GM21360 (cell line): ENCODE measurements around the gene FHL2.
A peak's percentile ranks its signal among the peaks of the same experiment; 100 is the strongest.

Experiments
- ATAC-seq: cut with Tn5 transposase; IDR thresholded peaks from one replicate; pipeline ENCODE4 v1.9.1; 2021; ENCODE audit warnings: mild to moderate bottlenecking, moderate library complexity; ENCODE audit not compliant: unreplicated experiment

Gene FHL2

DNA sequence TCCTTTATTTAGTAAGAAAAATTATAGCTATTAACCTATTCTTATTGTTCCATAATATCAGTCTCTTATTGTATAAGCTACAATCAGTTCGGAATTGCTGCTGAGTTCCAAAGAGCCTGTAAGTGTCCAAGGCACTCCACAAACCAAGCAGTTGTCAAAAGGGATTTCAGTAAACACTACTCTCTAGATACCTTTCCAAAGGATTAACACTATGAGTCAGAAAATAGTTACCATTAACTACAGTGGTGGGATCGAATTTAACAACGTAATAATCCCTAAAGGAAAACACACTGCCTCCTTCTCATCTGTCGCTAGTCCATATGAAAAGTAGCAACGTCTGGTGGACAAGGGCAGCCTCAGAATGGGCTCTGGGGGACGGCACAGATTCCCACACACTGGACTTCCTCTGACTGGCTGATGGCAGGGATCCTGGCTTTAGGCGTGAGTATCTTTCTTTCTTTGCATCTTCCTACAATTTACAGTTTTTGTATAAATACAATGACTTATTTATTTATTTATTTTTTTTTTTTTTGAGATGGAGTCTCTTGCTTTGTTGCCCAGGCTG lies 78.1 kb downstream of the FHL2 start:
- no peak for ATAC-seq

DNA sequence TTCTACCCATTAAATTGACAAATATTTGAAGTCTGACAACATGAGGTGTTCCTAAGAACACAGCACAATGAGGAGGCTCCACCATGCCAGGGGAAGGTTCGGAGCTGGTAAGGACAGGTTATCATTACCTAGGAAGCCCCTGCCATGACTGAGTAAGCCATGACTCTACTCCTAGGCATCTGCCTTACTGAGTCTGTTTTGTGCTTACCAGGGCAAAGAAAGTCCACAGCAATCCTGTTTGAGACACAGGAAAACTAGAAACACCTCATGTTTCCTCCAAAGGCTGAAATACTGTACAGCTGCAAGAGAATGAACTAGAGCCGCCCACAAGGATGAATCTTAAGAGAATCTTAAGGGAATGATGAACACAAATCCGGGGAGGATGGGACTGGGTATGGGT lies 80.9 kb downstream of the FHL2 start:
- ATAC-seq = no peak

DNA sequence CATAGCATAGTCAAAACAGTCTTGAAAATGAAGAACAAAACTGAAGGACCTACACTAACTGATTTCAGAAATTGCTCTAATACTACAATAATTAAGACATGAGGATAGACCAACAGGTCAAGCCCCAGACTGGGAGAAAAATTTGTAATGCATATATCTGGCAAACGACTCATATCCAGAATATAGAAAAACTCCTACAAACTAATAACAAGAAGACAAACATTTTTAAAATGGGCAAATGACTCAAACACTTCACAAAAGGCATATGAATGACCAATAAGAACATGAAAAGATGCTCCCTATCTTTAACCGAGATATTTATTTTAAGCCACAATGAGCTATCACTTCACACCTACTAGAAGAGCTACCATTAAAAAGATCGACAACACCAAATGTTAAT lies 83.5 kb downstream of the FHL2 start:
- ATAC-seq = peak; percentile 64

DNA sequence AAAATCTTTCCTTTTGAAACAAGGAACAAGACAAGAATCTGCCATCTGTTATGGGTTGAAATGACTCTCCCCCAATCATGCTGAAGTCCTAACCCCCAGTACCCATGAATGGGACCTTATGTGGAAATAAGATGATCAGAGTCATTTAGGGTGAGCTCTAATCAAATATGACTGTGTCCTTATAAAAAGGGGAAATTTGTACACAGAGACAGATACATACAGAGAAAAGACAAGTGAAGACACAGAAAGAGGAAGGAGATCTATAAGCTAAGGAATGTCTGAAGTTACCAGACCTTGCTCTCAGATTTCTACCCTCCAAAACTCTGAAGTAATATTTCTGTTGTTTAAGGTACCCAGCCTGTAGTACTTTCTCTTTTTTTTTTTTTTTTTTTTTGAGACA lies 85.0 kb downstream of the FHL2 start:
- peak; percentile 46 for ATAC-seq
